Spleen (tissue), 7 donors: ENCODE measurements around the gene PLCH1.

Source experiments
- POLR2A ChIP-seq, 3 donors: fragments of 450-650 bp; IDR thresholded peaks; one replicate each; pipeline ENCODE4 v1.5.1; 2017; ENCODE audit warnings: antibody characterized with exemption in 3 of 3, mild to moderate bottlenecking in 1 of 3
- POLR2AphosphoS5 ChIP-seq, 3 donors: sonication (generic); formaldehyde crosslinking; IDR thresholded peaks; one replicate each; pipeline ENCODE4 v1.5.1; 2017; ENCODE audit warnings: antibody characterized with exemption in 3 of 3
- TF ChIP-seq, protein P1 (sequence below), 11 experiments: fragments of 200-600 bp in 7 of 11; fragments of 450-650 bp in 4 of 11; sonication (generic) in 4 of 11; IDR thresholded peaks in 8 of 11; conservative IDR thresholded peaks in 3 of 11; 1 replicate in 7 of 11; 2 replicates in 4 of 11; pipeline versions ENCODE4 v1.4.0 to v1.8.0; 2016 to 2021; ENCODE audit warnings: antibody characterized with exemption in 11 of 11, inconsistent platforms in 4 of 11, mild to moderate bottlenecking in 1 of 11
- donor health status: DM: no; HTN: no; CAD: no; lungs with moderate emphysema.
- donor health status: DM: no; HTN: no; CAD: no.
- donor health status: DM: no; HTN: no; CAD: no.

DNA sequence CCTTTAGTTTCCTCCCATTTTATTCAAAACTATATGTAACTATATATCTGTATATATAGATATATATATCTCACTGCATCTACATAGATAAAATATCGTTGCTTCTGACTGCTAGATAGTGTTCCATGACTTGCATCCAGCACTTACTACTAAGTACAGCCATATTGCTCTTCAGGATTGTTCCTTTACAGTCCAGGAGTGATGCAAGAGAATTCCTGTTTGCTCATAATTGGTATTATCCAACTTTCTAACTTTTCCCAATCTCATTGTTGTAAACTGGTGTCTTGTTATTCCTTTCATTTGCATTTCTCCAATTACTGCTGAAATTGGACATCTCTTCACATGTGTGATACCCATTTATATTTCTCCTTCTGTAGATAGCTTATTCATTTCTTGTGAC lies 351.6 kb downstream of the PLCH1 start:
- TF ChIP-seq, protein P1, sequence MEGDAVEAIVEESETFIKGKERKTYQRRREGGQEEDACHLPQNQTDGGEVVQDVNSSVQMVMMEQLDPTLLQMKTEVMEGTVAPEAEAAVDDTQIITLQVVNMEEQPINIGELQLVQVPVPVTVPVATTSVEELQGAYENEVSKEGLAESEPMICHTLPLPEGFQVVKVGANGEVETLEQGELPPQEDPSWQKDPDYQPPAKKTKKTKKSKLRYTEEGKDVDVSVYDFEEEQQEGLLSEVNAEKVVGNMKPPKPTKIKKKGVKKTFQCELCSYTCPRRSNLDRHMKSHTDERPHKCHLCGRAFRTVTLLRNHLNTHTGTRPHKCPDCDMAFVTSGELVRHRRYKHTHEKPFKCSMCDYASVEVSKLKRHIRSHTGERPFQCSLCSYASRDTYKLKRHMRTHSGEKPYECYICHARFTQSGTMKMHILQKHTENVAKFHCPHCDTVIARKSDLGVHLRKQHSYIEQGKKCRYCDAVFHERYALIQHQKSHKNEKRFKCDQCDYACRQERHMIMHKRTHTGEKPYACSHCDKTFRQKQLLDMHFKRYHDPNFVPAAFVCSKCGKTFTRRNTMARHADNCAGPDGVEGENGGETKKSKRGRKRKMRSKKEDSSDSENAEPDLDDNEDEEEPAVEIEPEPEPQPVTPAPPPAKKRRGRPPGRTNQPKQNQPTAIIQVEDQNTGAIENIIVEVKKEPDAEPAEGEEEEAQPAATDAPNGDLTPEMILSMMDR (IDR thresholded peaks at IDR 0.05 in 8 of 11, conservative IDR thresholded peaks at IDR 0.05 in 3 of 11), result no peak
- TF ChIP-seq POLR2AphosphoS5 (IDR thresholded peaks at IDR 0.05) (no peak), POLR2A (IDR thresholded peaks at IDR 0.05) (no peak)
